ENCODE measurements around the gene CDCA4.

- TF ChIP-seq CTCF (IDR thresholded peaks at IDR 0.05; ENCODE audit: low read depth, low read length) (no peak), MAX (IDR thresholded peaks at IDR 0.05; ENCODE audit: low read depth, low read length) (no peak), POLR2A (IDR thresholded peaks at IDR 0.05; ENCODE audit: extremely low read depth, insufficient read length) (no peak), MYC (IDR thresholded peaks at IDR 0.05; ENCODE audit: low read depth, low read length) (no peak)
Measured at GRCh38 chr14:104982548-104983230, 38.2 kb downstream of the CDCA4 start.

Data from NB4 (cell line).